ENCODE data around the gene SH3TC1.

DNA sequence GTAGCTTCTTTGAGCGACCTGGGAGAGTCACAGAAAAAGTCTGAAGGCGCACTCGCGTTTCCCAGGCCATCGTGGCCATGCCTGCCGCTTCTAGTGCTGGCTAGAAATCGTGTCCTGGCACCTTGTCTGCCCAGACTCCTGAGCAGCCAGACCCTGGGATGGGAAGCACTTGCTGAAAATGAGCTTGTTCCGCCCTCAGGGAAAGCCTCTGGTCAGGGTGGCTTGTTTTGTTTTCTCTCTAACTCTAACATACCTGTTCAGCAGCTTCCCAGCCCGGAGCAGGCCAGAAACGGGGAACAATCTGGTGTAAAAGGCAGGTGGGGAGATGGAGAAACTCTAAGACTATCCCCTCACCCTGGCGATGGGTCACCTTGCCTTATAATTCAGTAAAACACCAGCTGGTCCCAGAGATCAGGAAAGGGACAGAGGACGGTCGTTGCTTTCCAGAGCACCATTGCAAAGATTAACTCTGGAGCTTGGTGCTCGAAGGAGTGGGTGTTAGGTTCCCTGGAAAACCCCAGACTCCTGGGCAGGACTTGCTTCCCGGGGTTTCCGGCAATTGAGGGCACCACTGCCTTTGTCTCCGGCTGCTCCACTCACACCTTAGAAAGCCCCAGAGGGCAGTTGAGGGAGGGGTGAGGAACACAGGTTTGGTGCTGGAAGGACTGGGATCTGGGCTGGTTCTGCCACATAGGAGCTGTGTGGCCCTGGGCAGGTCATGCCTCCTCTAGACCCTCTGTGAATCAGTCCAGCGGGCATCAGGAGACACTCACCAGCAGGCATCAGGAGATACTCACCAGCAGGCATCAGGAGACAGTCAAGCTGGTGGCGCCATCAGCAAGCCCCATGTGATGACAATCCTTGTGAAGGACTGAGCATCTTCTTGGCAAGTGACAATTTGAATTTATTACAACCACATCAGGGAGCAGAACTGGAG, 4.5 kb upstream of the SH3TC1 start:
- TF ChIP-seq TARDBP (IDR thresholded peaks at IDR 0.05; ENCODE audit: borderline replicate concordance) (no peak), STAT1 (conservative IDR thresholded peaks at IDR 0.05) (no peak), RAD21 (IDR thresholded peaks at IDR 0.05; ENCODE audit: insufficient read depth, low read depth, low read length) (no peak), EZH2 (IDR thresholded peaks at IDR 0.05; ENCODE audit: borderline replicate concordance, control insufficient read depth, low read depth, low read length) (no peak), POLR2AphosphoS2 (IDR thresholded peaks at IDR 0.05; ENCODE audit: low read depth, low read length) (no peak), USF2 (IDR thresholded peaks at IDR 0.05; ENCODE audit: borderline replicate concordance, low read depth, low read length) (no peak)
- TF ChIP-seq, protein P1, sequence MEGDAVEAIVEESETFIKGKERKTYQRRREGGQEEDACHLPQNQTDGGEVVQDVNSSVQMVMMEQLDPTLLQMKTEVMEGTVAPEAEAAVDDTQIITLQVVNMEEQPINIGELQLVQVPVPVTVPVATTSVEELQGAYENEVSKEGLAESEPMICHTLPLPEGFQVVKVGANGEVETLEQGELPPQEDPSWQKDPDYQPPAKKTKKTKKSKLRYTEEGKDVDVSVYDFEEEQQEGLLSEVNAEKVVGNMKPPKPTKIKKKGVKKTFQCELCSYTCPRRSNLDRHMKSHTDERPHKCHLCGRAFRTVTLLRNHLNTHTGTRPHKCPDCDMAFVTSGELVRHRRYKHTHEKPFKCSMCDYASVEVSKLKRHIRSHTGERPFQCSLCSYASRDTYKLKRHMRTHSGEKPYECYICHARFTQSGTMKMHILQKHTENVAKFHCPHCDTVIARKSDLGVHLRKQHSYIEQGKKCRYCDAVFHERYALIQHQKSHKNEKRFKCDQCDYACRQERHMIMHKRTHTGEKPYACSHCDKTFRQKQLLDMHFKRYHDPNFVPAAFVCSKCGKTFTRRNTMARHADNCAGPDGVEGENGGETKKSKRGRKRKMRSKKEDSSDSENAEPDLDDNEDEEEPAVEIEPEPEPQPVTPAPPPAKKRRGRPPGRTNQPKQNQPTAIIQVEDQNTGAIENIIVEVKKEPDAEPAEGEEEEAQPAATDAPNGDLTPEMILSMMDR (IDR thresholded peaks at IDR 0.05 in 2 of 3, conservative IDR thresholded peaks at IDR 0.05 in 1 of 3; ENCODE audit: control insufficient read depth in 2 of 3, extremely low read depth in 1 of 3, insufficient read depth in 1 of 3, low read depth in 3 of 3, low read length in 3 of 3): no peak

All from GM12878 (cell line).